Panc1 (cell line): Measurements from ENCODE around the gene SPO11. TPM values are rescaled to one million over a fixed set of nuclear protein-coding genes. Genes with fewer than 3 reads are reported as not detected.

Experiments used
- ATAC-seq: fragments of 200-7000 bp; cut with Tn5 transposase; 2 replicates; pipeline ENCODE4 v1.9.1; 2020; ENCODE audit warnings: mild to moderate bottlenecking, moderate library complexity
- BruUV-seq: library from RNA; stranded (reverse); fragments of 400-500 nt; replicated peaks from 2 replicates; lab custom pipeline; 2021; lab: Mats Ljungman, UMichigan
- CTCF ChIA-PET: fragments of 300-600 bp; sonication (Branson Sonifier 250); formaldehyde crosslinking; loops from one replicate; lab custom pipeline; 2022; ENCODE audit warnings: antibody characterized with exemption; lab: Charles Lee
- POLR2A ChIA-PET: fragments of 300-600 bp; sonication (Branson Sonifier 250); formaldehyde crosslinking; loops from one replicate; lab custom pipeline; 2022; ENCODE audit warnings: antibody characterized with exemption; lab: Charles Lee
- DNase-seq: peaks from one replicate; pipeline ENCODE4 v3.0.0-alpha.2; 2010; ENCODE audit warnings: low read depth, low spot score
- H3K27ac ChIP-seq: 2 replicates; pipeline ENCODE4 v1.5.1; 2011; ENCODE audit warnings: mild to moderate bottlenecking, low read length, inconsistent platforms
- H3K27me3 ChIP-seq: fragments of 200-500 bp; sonication (Bioruptor generic); 2 replicates; pipeline ENCODE4 v1.6.0; 2014; ENCODE audit warnings: low read length, inconsistent platforms; ENCODE audit not compliant: control insufficient read depth, insufficient read depth
- H3K36me3 ChIP-seq: fragments of 200-500 bp; sonication (Bioruptor generic); 2 replicates; pipeline ENCODE4 v1.5.1; 2014; ENCODE audit warnings: inconsistent platforms, mild to moderate bottlenecking, low read length, moderate library complexity; ENCODE audit not compliant: control insufficient read depth, insufficient read depth
- H3K4me1 ChIP-seq: 2 replicates; pipeline ENCODE4 v1.5.1; 2011; ENCODE audit warnings: inconsistent platforms, mild to moderate bottlenecking, low read length, moderate library complexity; ENCODE audit not compliant: control insufficient read depth, insufficient read depth
- H3K4me3 ChIP-seq, 2 experiments: 2 replicates each; pipeline ENCODE4 v1.5.1; 2011 to 2012; ENCODE audit warnings: low read depth in 2 of 2, low read length in 2 of 2, mild to moderate bottlenecking in 2 of 2, inconsistent platforms in 1 of 2, moderate library complexity in 1 of 2
- H3K9me3 ChIP-seq: fragments of 200-500 bp; sonication (Bioruptor generic); 2 replicates; pipeline ENCODE4 v1.5.1; 2014; ENCODE audit warnings: low read depth, mild to moderate bottlenecking, inconsistent platforms, low read length, moderate library complexity; ENCODE audit not compliant: control insufficient read depth, insufficient read depth
- POLR2AphosphoS5 ChIP-seq: IDR thresholded peaks from 2 replicates; pipeline ENCODE4 v1.6.1; 2012; ENCODE audit warnings: mild to moderate bottlenecking, low read depth, low read length, moderate library complexity
- SIN3A ChIP-seq: IDR thresholded peaks from 2 replicates; pipeline ENCODE4 v1.6.1; 2012; ENCODE audit warnings: low read depth, mild to moderate bottlenecking, low read length, moderate library complexity, borderline replicate concordance; ENCODE audit not compliant: insufficient read depth
- TCF7L2 ChIP-seq: IDR thresholded peaks from 2 replicates; pipeline ENCODE4 v1.6.1; 2011; ENCODE audit warnings: mild to moderate bottlenecking, low read depth, low read length, inconsistent platforms
- in situ Hi-C: cut with HindIII; loops from 2 replicates; pipeline ENCODE4 v1.10.0; 2016; ENCODE audit warnings: low sequenced_read_pairs, low pct_unique_long_range_greater_than_20kb
- intact Hi-C: fragments of 100-400 bp; cut with micrococcal nuclease; formaldehyde crosslinking; loops from one replicate; pipeline ENCODE4 v1.10.0; 2022; ENCODE audit not compliant: unreplicated experiment
- total RNA-seq: library from RNA; stranded (reverse); gene quantifications from one replicate; pipeline ENCODE4 v1.2.1, GENCODE V29; 2021; ENCODE audit not compliant: unreplicated experiment
- TF ChIP-seq, protein P1 (sequence below): fragments of 450-650 bp; IDR thresholded peaks from 2 replicates; pipeline ENCODE4 v1.5.1; 2017; ENCODE audit warnings: mild to moderate bottlenecking
- TF ChIP-seq, protein P2 (sequence below), 2 experiments: IDR thresholded peaks; 2 replicates each; pipeline ENCODE4 v1.6.1; 2011 to 2012; ENCODE audit warnings: low read depth in 2 of 2, control low read depth in 1 of 2, low read length in 1 of 2, mild to moderate bottlenecking in 1 of 2, moderate library complexity in 1 of 2; ENCODE audit not compliant: insufficient read depth in 1 of 2

SPO11 gene
- total RNA-seq, 1 experiment from 2014 or later, result not detected

DNA sequence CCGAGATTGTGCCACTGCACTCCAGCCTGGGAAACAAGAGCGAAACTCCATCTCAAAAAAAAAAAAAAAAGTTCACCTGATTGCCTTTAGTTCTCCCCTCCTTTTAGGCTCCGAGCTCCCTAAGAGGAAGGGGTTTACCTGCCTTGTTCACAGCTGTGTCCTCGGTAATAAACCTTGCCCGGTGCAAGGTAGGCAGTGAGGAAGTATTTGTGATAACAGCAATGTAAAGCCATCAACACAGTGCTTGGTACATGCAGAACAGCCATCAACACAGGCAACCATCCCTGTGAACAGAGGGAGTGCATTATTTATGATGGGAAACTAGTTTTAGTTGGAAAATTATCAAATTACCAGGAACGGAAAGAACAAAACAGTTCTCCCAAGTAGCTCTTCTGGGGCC, 1.8 kb upstream of the SPO11 start:
- no peak for DNase-seq
- in situ Hi-C loops (no loop called here), intact Hi-C loops (no loop called here)
- no peaks in the 10 kb centered on the region for H3K36me3 ChIP-seq
- no peaks in the 10 kb centered on the region for H3K4me1 ChIP-seq
- POLR2A ChIA-PET, result interaction anchor here (0.6 kb wide), 1 partner anchor 55 kb away, joined by 4 read pairs; no protein-coding TSS in a partner anchor
- TF ChIP-seq, protein P1, sequence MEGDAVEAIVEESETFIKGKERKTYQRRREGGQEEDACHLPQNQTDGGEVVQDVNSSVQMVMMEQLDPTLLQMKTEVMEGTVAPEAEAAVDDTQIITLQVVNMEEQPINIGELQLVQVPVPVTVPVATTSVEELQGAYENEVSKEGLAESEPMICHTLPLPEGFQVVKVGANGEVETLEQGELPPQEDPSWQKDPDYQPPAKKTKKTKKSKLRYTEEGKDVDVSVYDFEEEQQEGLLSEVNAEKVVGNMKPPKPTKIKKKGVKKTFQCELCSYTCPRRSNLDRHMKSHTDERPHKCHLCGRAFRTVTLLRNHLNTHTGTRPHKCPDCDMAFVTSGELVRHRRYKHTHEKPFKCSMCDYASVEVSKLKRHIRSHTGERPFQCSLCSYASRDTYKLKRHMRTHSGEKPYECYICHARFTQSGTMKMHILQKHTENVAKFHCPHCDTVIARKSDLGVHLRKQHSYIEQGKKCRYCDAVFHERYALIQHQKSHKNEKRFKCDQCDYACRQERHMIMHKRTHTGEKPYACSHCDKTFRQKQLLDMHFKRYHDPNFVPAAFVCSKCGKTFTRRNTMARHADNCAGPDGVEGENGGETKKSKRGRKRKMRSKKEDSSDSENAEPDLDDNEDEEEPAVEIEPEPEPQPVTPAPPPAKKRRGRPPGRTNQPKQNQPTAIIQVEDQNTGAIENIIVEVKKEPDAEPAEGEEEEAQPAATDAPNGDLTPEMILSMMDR, result no peak
- TF ChIP-seq POLR2AphosphoS5 (no peak), TCF7L2 (no peak), SIN3A (no peak)
- TF ChIP-seq, protein P2, sequence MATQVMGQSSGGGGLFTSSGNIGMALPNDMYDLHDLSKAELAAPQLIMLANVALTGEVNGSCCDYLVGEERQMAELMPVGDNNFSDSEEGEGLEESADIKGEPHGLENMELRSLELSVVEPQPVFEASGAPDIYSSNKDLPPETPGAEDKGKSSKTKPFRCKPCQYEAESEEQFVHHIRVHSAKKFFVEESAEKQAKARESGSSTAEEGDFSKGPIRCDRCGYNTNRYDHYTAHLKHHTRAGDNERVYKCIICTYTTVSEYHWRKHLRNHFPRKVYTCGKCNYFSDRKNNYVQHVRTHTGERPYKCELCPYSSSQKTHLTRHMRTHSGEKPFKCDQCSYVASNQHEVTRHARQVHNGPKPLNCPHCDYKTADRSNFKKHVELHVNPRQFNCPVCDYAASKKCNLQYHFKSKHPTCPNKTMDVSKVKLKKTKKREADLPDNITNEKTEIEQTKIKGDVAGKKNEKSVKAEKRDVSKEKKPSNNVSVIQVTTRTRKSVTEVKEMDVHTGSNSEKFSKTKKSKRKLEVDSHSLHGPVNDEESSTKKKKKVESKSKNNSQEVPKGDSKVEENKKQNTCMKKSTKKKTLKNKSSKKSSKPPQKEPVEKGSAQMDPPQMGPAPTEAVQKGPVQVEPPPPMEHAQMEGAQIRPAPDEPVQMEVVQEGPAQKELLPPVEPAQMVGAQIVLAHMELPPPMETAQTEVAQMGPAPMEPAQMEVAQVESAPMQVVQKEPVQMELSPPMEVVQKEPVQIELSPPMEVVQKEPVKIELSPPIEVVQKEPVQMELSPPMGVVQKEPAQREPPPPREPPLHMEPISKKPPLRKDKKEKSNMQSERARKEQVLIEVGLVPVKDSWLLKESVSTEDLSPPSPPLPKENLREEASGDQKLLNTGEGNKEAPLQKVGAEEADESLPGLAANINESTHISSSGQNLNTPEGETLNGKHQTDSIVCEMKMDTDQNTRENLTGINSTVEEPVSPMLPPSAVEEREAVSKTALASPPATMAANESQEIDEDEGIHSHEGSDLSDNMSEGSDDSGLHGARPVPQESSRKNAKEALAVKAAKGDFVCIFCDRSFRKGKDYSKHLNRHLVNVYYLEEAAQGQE (IDR thresholded peaks at IDR 0.05; ENCODE audit: insufficient read depth in 1 of 2, low read depth in 2 of 2, low read length in 1 of 2), result no peak
- no TSS peak for BruUV-seq
- ATAC-seq, result no peak
- CTCF ChIA-PET, result no interaction called here
- H3K9me3 ChIP-seq, result no peaks in the 10 kb centered on the region
- H3K4me3 ChIP-seq, result no peak overlapping the region
- peaks cover 13% of the 10 kb centered on the region for H3K27me3 ChIP-seq
- no peak overlapping the region for H3K27ac ChIP-seq

DNA sequence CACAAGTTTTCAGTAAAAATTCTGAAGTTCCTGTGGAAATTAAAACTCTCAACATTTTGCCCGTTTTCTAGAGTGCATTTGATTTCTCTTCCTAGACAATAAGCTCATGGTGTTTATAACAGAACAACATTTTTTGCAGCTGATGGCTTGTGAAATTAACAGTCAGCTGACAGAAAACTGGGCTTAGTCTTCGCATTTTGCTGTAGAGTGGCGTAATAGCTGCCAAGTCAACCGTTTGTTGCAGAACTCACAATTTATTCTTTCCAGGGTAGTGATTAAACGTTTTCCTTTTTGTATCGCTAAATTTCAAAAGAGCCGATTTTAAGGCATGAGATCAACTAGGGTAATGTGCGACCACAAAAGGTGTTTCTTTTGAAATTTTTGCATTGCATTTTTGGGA, 1.4 kb downstream of the SPO11 start:
- TF ChIP-seq, protein P1, result no peak
- TF ChIP-seq POLR2AphosphoS5, result no peak
- TF ChIP-seq TCF7L2, result no peak
- TF ChIP-seq, protein P2 (IDR thresholded peaks at IDR 0.05; ENCODE audit: insufficient read depth in 1 of 2, low read depth in 2 of 2, low read length in 1 of 2), result no peak
- no peak for TF ChIP-seq SIN3A
- CTCF ChIA-PET, result interaction anchor here (1.8 kb wide), 1 partner anchor 241 kb away, joined by 7 read pairs; no protein-coding TSS in a partner anchor
- ATAC-seq (no peak), DNase-seq (no peak)
- H3K4me3 ChIP-seq, result no peak overlapping the region
- BruUV-seq, result no TSS peak
- H3K27ac ChIP-seq, result no peak overlapping the region
- no peaks in the 10 kb centered on the region for H3K36me3 ChIP-seq
- no peaks in the 10 kb centered on the region for H3K4me1 ChIP-seq
- H3K27me3 ChIP-seq, result peaks cover 21% of the 10 kb centered on the region
- H3K9me3 ChIP-seq, result no peaks in the 10 kb centered on the region
- POLR2A ChIA-PET, result no interaction called here
- intact Hi-C loops, result no loop called here
- in situ Hi-C loops, result no loop called here
